Measurements from ENCODE around the gene NUP93.

DNA sequence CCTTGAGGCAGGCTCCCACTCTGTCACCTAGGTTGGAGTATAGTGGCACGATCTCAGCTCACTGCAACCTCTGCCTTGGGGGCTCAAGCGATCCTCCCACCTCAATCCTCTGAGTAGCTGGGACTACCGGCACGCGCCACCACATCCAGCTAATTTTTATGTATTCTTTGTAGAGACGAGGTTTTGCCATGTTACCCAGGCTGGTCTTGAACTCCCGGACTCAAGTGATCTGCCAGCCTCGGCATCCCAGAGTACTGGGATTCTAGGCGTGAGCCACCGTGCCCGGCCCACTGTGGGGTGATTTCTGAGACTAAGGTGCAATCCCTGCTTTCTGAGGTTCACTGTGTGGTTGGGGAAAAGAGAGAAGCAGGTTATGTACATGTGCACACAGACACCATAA is 123.0 kb downstream of the NUP93 start:
- TF ChIP-seq, protein P1, sequence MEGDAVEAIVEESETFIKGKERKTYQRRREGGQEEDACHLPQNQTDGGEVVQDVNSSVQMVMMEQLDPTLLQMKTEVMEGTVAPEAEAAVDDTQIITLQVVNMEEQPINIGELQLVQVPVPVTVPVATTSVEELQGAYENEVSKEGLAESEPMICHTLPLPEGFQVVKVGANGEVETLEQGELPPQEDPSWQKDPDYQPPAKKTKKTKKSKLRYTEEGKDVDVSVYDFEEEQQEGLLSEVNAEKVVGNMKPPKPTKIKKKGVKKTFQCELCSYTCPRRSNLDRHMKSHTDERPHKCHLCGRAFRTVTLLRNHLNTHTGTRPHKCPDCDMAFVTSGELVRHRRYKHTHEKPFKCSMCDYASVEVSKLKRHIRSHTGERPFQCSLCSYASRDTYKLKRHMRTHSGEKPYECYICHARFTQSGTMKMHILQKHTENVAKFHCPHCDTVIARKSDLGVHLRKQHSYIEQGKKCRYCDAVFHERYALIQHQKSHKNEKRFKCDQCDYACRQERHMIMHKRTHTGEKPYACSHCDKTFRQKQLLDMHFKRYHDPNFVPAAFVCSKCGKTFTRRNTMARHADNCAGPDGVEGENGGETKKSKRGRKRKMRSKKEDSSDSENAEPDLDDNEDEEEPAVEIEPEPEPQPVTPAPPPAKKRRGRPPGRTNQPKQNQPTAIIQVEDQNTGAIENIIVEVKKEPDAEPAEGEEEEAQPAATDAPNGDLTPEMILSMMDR (IDR thresholded peaks at IDR 0.05): no peak
- TF ChIP-seq POLR2A (IDR thresholded peaks at IDR 0.05): no peak
